Natural killer cell treated with Interleukin-12 subunit alpha and Interleukin-12 subunit beta and Interleukin-15 and Interleukin-18, amount 100 ng/mL, for 72 hours (primary cell): ENCODE measurements around the gene DMBX1. TPM values are rescaled to one million over a fixed set of nuclear protein-coding genes. Genes with fewer than 3 reads are reported as not detected.

Experiments
- ATAC-seq, 2 donors: fragments of 150-1000 bp; cut with Tn5 transposase in 1 of 2; sonication (Bioruptor Pico), chemical (Tn5 transposase) in 1 of 2; 2 replicates each; pipeline ENCODE4 v1.10.0; 2021
- DNase-seq: peaks from one replicate; pipeline ENCODE4 v3.0.0; 2022; ENCODE audit warnings: low spot score
- H3K27ac Mint-ChIP-seq, 2 donors: 1 replicate in 1 of 2; 2 replicates in 1 of 2; pipeline ENCODE4 v1.8.0; 2022; ENCODE audit warnings: mixed read lengths in 2 of 2, mild to moderate bottlenecking in 1 of 2, moderate library complexity in 1 of 2
- H3K27me3 Mint-ChIP-seq, 2 donors: 1 replicate in 1 of 2; 2 replicates in 1 of 2; pipeline ENCODE4 v1.8.0; 2022; ENCODE audit warnings: mixed read lengths in 2 of 2
- H3K36me3 Mint-ChIP-seq: one replicate; pipeline ENCODE4 v1.8.0; 2022; ENCODE audit warnings: mixed read lengths
- H3K4me1 Mint-ChIP-seq, 2 donors: 1 replicate in 1 of 2; 2 replicates in 1 of 2; pipeline ENCODE4 v1.8.0; 2022; ENCODE audit warnings: low read depth in 2 of 2, mixed read lengths in 2 of 2, mild to moderate bottlenecking in 1 of 2
- H3K4me3 Mint-ChIP-seq: one replicate; pipeline ENCODE4 v1.8.0; 2022; ENCODE audit warnings: mixed read lengths
- H3K9me3 Mint-ChIP-seq: 2 replicates; pipeline ENCODE4 v1.8.0; 2022; ENCODE audit warnings: mixed read lengths
- total RNA-seq, 2 donors: library from RNA; stranded (reverse); gene quantifications; one replicate each; pipeline ENCODE4 v1.2.3, GENCODE V29; 2022

DMBX1 gene
- total RNA-seq, 2 donors from 2014 or later: 0.26 to 0.47 TPM

- DNase-seq: no peak
- Mint-ChIP-seq H3K4me3 (peak overlapping the region; percentile 70), H3K27me3 (peaks cover 6 to 19% of the 10 kb centered on the region in 2 donors), H3K27ac (peak overlapping the region; percentile 84 to 86), H3K4me1 (peaks cover 38% of the 10 kb centered on the region in 2 donors), H3K36me3 (no peaks in the 10 kb centered on the region), H3K9me3 (no peaks in the 10 kb centered on the region)
- no peak for ATAC-seq
These were observed 33.3 kb downstream of the DMBX1 start for GRCh38 chr1:46522969-46523320.

DNA sequence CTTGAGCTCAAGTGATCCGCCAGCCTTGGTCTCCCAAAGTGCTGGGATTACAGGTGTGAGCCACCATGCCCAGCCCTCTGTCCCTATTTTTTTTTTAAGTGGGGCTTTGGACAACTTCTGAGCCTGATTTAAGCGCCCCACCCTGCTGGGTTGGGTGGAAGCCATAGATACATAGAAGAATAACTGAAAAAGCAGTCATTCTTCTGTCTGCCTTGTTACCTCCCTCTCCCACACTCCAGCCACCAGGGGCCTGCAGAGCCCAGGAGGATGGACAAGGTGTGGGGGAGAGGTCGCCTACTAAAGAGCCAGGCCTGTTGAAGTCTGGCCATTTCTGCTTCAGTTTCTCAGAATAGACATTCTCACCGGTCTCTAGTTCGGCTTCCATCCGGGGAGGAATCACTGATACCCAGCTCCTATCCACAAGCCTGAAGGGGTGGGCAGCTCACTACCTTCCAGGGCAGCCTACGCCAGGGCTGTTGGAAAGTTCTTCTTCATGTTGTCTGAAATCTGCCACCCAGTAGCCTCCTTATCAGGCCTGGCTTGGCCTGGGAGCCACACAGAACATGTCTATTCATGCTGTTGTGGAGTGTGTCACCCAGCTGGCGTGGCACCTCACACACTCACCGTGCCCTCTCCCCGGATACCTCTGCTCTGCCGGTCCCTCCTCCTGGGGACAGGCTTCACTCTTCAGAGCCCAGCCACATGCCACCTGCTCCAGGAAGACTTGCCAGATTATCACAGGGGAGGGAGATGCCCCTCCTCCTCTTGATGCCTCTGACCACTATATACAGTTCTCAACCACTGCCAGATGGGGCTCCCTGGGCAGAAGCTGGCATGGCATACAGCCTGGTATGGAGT, 34.1 kb downstream of the DMBX1 start:
- H3K4me1 Mint-ChIP-seq: peaks cover 43 to 44% of the 10 kb centered on the region in 2 donors
- ATAC-seq (no peak), DNase-seq (no peak)
- no peaks in the 10 kb centered on the region for H3K36me3 Mint-ChIP-seq
- H3K27ac Mint-ChIP-seq: peak overlapping the region in 1 of 2 donors; percentile 74
- H3K4me3 Mint-ChIP-seq: no peak overlapping the region
- H3K9me3 Mint-ChIP-seq: no peaks in the 10 kb centered on the region
- H3K27me3 Mint-ChIP-seq: peaks cover 7 to 21% of the 10 kb centered on the region in 2 donors

GRCh38 chr1:46524843-46525242, 35.2 kb downstream of the DMBX1 start:
- Mint-ChIP-seq H3K27ac (no peak overlapping the region), H3K9me3 (no peaks in the 10 kb centered on the region), H3K4me1 (peaks cover 45 to 52% of the 10 kb centered on the region in 2 donors), H3K27me3 (peaks cover 17 to 27% of the 10 kb centered on the region in 2 donors), H3K36me3 (no peaks in the 10 kb centered on the region), H3K4me3 (peak overlapping the region; percentile 28)
- no peak for DNase-seq
- ATAC-seq: no peak

DNA sequence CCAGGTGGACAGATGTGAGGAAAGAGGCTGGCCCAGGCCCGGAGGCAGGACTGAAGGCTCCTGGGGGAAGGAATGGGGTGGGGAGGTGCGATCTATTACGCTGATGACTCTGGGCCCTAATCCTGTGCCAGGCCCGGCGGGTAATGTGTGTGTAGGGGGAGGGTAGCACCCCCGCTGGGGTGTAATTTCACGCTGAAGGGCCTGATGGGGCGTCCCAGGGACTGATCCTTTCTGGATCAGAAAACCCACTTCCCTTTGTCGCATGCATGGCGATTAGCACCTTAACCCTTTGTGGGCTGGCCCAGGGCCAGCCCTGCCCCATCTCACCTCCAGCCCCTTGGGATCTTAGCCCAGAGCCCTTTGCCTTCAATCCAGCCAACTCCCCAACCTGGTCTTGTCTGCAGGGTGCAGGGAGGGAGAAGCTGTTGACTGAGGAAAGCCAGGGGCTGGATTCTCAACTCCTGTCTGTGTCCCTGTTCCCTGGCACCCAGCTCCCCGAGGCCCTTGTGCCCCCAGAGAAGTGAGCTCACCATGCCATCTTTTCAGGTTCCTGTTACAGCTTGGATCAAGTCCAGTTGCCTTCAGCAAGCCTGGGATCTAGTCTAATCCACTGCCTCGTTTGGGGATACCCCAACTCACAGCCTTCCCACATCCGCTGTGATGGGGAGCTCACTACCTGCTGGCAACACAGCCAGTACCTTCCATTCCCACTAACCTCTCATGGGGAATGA, 35.8 kb downstream of the DMBX1 start:
- Mint-ChIP-seq H3K9me3 (no peaks in the 10 kb centered on the region), H3K27me3 (peaks cover 17 to 27% of the 10 kb centered on the region in 2 donors), H3K4me1 (peaks cover 44 to 51% of the 10 kb centered on the region in 2 donors), H3K4me3 (peak overlapping the region; percentile 28), H3K36me3 (no peaks in the 10 kb centered on the region), H3K27ac (peak overlapping the region in 1 of 2 donors; percentile 67)
- DNase-seq (no peak), ATAC-seq (no peak)

DNA sequence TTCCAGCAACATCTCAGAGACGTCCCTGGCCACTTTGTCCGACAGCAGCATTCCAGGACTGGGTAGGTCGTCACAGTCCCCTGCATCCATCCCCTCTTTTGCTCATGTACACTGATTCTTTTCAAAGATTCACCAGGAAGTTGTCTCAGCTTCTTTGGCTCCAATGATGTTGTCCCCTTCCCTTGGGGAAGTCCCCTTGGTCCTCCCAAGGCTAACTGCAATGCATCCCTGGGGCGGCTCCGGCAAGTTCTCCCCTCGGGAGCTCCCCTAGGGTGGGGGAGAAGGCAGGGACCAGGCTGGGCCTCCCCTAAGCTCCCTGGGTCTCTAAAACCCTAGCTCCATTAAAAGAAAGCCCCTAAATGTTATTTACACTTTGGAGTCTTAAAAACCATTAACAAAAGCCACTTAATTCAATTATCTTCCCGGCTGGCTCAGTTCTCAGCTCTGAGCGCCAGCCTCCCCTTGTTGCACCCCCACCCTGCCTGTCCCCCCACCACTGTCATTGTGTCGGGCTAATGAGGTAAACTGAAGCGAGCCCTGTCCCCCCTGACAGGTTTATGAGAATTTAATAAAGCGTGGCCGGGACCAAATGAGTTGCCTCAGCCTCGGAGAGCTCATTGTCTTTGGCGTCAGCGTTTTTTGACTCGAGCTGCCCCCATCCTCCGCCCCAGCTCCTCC, 36.5 kb downstream of the DMBX1 start:
- no peak for ATAC-seq
- Mint-ChIP-seq H3K27me3 (peaks cover 17 to 27% of the 10 kb centered on the region in 2 donors), H3K4me3 (no peak overlapping the region), H3K4me1 (peaks cover 41 to 47% of the 10 kb centered on the region in 2 donors), H3K36me3 (no peaks in the 10 kb centered on the region), H3K27ac (peak overlapping the region in 1 of 2 donors; percentile 67), H3K9me3 (no peaks in the 10 kb centered on the region)
- no peak for DNase-seq

DNA sequence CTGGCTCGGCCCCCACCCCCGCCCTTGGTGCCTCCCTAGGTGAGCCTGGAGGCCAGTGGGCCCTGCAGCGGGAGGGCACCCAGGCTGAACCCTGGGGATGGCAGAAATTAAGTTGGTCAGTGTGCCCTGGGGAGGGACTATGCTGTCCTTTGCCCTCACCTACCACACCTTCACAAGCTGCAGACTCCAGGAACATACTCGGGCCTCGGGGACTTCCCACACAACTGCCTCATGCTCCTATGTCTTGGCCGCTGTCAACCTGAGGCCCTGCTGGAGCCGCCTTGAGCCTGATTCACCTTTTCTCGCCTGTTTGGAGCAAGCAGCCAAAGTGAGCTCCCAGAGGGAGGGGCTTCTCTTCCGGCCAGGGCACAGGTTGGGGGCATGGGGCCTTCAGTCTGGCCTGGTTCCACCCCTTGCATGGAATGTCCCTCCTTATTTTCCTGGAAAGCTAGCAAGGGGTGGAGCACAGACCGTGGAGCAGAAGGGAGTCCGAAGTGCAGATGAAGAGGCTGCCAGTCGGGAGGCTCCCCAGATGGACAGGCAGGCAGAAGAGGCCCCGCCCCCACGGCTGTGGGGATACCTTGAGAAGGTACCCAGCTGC, 37.2 kb downstream of the DMBX1 start:
- no peak for ATAC-seq
- Mint-ChIP-seq H3K27me3 (peaks cover 17 to 29% of the 10 kb centered on the region in 2 donors), H3K4me1 (peaks cover 38 to 41% of the 10 kb centered on the region in 2 donors), H3K36me3 (no peaks in the 10 kb centered on the region), H3K27ac (no peak overlapping the region), H3K4me3 (no peak overlapping the region), H3K9me3 (no peaks in the 10 kb centered on the region)
- no peak for DNase-seq

GRCh38 chr1:46527474-46528296, 38.0 kb downstream of the DMBX1 start:
- no peaks in the 10 kb centered on the region for H3K36me3 Mint-ChIP-seq
- H3K9me3 Mint-ChIP-seq: no peaks in the 10 kb centered on the region
- peaks cover 17 to 30% of the 10 kb centered on the region in 2 donors for H3K27me3 Mint-ChIP-seq

GRCh38 chr1:46528297-46528955, 38.8 kb downstream of the DMBX1 start:
- Mint-ChIP-seq H3K27me3 (peaks cover 17 to 30% of the 10 kb centered on the region in 2 donors), H3K4me1 (peaks cover 29 to 30% of the 10 kb centered on the region in 2 donors), H3K4me3 (peak overlapping the region; percentile 33), H3K36me3 (no peaks in the 10 kb centered on the region), H3K27ac (peak overlapping the region in 1 of 2 donors; percentile 8), H3K9me3 (no peaks in the 10 kb centered on the region)
- DNase-seq (no peak), ATAC-seq (no peak)

More at GRCh38 chr1:46527474-46528296, 38.0 kb downstream of the DMBX1 start:
- H3K4me1 Mint-ChIP-seq: peaks cover 30 to 32% of the 10 kb centered on the region in 2 donors
- DNase-seq (peak; percentile 80), ATAC-seq (peak; percentile 64 to 80)
- H3K27ac Mint-ChIP-seq: no peak overlapping the region
- H3K4me3 Mint-ChIP-seq: no peak overlapping the region

DNA sequence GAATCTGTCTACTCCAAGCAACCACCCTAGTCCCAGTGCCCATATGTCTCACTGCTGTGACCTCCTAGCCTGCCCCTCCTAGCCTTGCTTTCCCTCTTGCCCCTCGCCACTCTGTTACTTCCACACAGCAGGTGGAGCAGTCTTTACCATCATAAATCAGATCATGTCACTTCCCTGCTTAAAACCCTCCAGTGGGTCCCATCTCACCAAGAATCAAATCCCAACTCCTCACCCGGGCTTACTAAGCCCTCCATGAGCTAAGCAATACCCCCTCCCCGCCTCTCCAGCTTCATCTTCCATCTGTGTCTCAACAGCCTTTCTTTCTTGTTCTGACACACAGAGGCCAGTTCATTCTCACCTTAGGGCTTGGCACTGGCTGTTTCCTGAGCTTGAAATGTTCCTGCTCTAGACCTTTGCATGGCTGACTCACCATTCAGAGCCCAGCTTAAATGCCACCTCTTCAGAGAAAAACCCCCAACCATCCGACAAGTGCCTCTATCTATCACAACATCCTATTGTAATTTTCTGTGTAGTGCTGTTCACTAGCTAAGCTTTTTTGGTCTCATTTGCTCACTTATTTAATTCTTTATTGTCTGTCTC, 39.5 kb downstream of the DMBX1 start:
- Mint-ChIP-seq H3K9me3 (no peaks in the 10 kb centered on the region), H3K4me3 (peak overlapping the region; percentile 33), H3K27ac (peak overlapping the region in 1 of 2 donors; percentile 8), H3K36me3 (no peaks in the 10 kb centered on the region), H3K27me3 (peaks cover 17 to 28% of the 10 kb centered on the region in 2 donors), H3K4me1 (peaks cover 28 to 30% of the 10 kb centered on the region in 2 donors)
- DNase-seq (no peak), ATAC-seq (peak in 1 of 2 donors; percentile 14)

- H3K27ac Mint-ChIP-seq: no peak overlapping the region
- H3K27me3 Mint-ChIP-seq: peaks cover 17 to 22% of the 10 kb centered on the region in 2 donors
These were observed 40.7 kb downstream of the DMBX1 start for GRCh38 chr1:46530311-46530710.

DNA sequence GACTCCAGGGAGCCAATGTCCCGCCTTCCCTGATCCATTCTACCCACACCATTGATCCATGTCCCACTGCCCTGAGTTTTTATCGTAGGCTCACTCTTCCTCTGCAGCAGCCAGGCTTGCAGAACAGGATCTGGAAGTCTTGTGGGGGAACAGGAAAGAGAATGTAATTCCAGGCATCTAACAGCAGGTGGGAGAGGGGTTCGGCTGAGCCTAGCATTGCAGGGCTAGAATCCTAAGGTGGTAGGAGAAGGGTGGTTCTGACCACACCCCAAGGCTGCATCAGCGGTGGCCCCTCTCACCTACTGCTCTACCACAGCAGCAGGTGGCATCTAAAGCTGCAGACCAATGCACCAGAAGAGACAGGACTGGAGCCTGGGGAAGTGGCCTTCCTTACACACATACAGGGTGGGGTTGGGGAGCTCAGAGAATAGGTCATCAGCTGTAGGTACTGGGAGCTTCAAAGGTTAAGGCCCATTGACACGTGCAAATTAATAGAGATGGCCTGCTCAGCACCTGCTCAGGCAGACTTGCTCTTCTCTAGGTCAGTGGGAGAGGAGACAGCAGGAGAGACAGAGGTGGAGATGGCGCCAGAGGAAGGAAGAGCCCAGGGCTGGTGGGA, 41.3 kb downstream of the DMBX1 start:
- no peaks in the 10 kb centered on the region for H3K9me3 Mint-ChIP-seq
- ATAC-seq (no peak), DNase-seq (no peak)
- no peak overlapping the region for H3K27ac Mint-ChIP-seq
- H3K36me3 Mint-ChIP-seq: no peaks in the 10 kb centered on the region
- peaks cover 17 to 22% of the 10 kb centered on the region in 2 donors for H3K4me1 Mint-ChIP-seq
- H3K27me3 Mint-ChIP-seq: peaks cover 17 to 20% of the 10 kb centered on the region in 2 donors
- peak overlapping the region; percentile 7 for H3K4me3 Mint-ChIP-seq

More at GRCh38 chr1:46530311-46530710, 40.7 kb downstream of the DMBX1 start:
- Mint-ChIP-seq H3K4me1 (peaks cover 21 to 25% of the 10 kb centered on the region in 2 donors), H3K9me3 (no peaks in the 10 kb centered on the region), H3K4me3 (no peak overlapping the region), H3K36me3 (no peaks in the 10 kb centered on the region)
- DNase-seq (no peak), ATAC-seq (no peak)
